Measurements from ENCODE around the gene BRPF3. TPM values are rescaled to one million over a fixed set of nuclear protein-coding genes. Genes with fewer than 3 reads are reported as not detected.

The BRPF3 gene
- total RNA-seq, 1 donor from 2014 or later: 28.2 TPM

DNA sequence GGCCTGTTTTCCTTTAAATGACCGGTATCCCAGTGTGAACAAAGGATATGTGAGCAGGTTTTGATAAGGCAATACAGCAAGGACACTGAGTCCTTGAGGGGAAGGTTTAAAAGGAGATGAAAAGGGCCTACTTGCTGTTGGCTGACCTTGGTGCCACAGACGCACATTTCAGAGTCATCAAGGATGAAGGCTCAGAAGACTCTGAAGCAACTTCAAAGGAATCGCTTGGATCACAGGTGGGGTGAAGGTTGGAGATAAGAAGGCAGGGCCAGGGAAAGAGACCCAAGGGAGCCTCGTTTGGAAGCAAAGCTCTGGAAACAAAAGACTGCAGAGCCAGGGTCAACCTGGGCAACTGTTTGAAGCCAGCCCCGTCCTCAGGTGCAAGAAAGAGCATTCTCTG lies 43.2 kb downstream of the BRPF3 start:
- Mint-ChIP-seq H3K4me1 (ENCODE audit: low read depth) (peaks cover 3% of the 10 kb centered on the region), H3K4me3 (ENCODE audit: unreplicated experiment) (no peak overlapping the region), H3K27me3 (ENCODE audit: low read depth) (no peaks in the 10 kb centered on the region), H3K27ac (ENCODE audit: unreplicated experiment) (no peak overlapping the region), H3K36me3 (ENCODE audit: low read depth) (no peaks in the 10 kb centered on the region), H3K9me3 (ENCODE audit: low read depth) (peaks cover 4% of the 10 kb centered on the region)
- no peak for DNase-seq (ENCODE audit: low spot score)
- TF ChIP-seq, protein P1, sequence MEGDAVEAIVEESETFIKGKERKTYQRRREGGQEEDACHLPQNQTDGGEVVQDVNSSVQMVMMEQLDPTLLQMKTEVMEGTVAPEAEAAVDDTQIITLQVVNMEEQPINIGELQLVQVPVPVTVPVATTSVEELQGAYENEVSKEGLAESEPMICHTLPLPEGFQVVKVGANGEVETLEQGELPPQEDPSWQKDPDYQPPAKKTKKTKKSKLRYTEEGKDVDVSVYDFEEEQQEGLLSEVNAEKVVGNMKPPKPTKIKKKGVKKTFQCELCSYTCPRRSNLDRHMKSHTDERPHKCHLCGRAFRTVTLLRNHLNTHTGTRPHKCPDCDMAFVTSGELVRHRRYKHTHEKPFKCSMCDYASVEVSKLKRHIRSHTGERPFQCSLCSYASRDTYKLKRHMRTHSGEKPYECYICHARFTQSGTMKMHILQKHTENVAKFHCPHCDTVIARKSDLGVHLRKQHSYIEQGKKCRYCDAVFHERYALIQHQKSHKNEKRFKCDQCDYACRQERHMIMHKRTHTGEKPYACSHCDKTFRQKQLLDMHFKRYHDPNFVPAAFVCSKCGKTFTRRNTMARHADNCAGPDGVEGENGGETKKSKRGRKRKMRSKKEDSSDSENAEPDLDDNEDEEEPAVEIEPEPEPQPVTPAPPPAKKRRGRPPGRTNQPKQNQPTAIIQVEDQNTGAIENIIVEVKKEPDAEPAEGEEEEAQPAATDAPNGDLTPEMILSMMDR (IDR thresholded peaks at IDR 0.05): no peak

DNA sequence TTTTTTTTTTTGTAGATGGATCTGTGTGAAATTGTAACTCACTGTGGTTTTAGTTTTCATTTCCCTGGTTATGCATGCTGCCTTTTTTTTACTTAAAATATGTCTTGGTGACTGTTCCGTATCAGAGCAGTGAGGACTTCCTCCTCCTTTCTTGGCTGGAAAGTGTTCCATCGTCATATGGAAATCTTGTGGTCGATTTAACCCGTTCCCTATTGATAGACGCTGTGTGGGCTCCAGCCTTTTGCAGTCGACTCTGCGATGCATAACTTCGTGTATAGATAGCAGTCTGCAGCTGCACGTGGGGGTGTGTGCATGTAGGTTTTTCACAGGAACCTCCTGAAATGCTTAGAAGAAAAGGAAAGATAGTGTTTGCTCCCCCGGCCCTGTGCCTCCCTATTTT lies 45.2 kb downstream of the BRPF3 start:
- Mint-ChIP-seq H3K4me3 (ENCODE audit: unreplicated experiment) (no peak overlapping the region), H3K9me3 (ENCODE audit: low read depth) (peaks cover 4% of the 10 kb centered on the region), H3K36me3 (ENCODE audit: low read depth) (no peaks in the 10 kb centered on the region), H3K4me1 (ENCODE audit: low read depth) (peaks cover 3% of the 10 kb centered on the region), H3K27me3 (ENCODE audit: low read depth) (no peaks in the 10 kb centered on the region), H3K27ac (ENCODE audit: unreplicated experiment) (no peak overlapping the region)
- DNase-seq (ENCODE audit: low spot score): no peak
- TF ChIP-seq, protein P1 (IDR thresholded peaks at IDR 0.05): no peak

DNA sequence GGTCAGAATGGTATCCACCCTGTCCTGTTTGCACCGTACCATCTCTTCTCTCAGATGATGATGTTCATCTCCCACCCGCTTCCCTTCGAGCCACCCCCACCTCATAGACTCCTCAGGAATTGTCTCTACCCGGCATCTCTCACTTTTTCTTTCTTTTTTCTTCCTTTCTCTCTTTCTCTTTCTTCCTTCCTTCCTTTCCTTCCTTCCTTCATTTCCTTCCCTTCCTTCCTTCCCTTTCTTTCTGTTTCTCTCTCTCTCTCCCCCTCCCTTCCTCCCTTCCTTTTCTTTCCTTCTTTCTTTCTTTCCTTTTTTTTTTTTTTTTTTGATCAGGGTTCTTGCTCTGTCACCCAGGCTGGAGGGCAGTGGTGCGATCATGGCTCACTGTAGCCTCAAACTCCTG lies 45.6 kb downstream of the BRPF3 start:
- Mint-ChIP-seq H3K4me1 (ENCODE audit: low read depth) (peaks cover 3% of the 10 kb centered on the region), H3K36me3 (ENCODE audit: low read depth) (no peaks in the 10 kb centered on the region), H3K27ac (ENCODE audit: unreplicated experiment) (no peak overlapping the region), H3K9me3 (ENCODE audit: low read depth) (peaks cover 4% of the 10 kb centered on the region), H3K4me3 (ENCODE audit: unreplicated experiment) (no peak overlapping the region), H3K27me3 (ENCODE audit: low read depth) (no peaks in the 10 kb centered on the region)
- no peak for DNase-seq (ENCODE audit: low spot score)
- TF ChIP-seq, protein P1 (IDR thresholded peaks at IDR 0.05): no peak

DNA sequence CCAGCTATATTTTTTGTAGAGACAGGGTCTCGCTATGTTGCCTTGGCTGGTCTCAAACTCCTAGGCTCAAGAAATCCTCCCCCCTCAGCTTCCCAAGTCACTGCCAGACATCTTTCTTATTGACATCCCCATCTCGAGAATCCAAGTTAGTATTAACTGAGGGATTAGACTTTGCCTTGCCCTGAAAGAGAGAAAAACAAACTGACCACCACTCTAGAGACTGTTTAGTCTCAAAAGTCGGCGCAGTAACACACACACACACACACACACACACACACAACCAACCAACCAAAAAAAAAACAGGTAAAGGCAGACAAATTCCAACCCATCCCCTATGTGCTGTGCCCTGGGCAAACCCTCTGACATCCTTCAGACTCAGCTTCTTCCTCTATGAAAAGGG lies 46.1 kb downstream of the BRPF3 start:
- TF ChIP-seq, protein P1 (IDR thresholded peaks at IDR 0.05): no peak
- H3K27me3 Mint-ChIP-seq (ENCODE audit: low read depth): no peaks in the 10 kb centered on the region
- no peak overlapping the region for H3K4me3 Mint-ChIP-seq (ENCODE audit: unreplicated experiment)
- peaks cover 3% of the 10 kb centered on the region for H3K4me1 Mint-ChIP-seq (ENCODE audit: low read depth)
- no peaks in the 10 kb centered on the region for H3K36me3 Mint-ChIP-seq (ENCODE audit: low read depth)
- H3K9me3 Mint-ChIP-seq (ENCODE audit: low read depth): peaks cover 4% of the 10 kb centered on the region
- DNase-seq (ENCODE audit: low spot score): no peak
- no peak overlapping the region for H3K27ac Mint-ChIP-seq (ENCODE audit: unreplicated experiment)

DNA sequence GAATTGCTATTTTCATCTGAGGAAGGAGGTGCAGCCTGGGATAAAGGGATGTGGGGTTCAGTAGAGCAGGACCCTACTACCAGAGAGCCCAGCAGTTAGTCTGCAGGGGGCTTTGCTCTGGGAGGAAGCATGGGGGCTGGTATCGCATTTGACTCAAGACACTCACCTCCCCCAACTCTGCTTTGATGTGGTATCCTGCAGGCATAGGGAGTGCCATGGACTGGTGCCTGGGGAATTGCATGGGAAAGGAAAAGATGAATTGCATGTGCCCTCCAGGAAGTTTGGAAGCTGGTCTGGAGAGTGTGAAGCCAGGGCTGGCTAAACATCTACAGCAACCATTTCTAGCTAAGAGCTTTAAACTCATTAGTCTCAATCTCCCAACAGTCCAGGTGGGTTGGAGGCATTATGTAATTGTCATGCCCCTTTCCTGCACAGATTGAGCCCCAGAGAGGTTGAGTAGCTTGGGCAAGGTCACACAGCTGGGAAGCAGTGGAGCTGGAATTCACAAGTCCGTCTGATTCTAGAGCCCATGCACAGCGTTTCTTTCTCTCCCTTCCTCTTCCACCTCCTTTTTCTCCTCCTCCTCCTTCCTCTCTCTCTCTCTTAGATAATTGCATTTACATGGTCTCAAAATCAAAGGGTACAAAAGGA lies 47.1 kb downstream of the BRPF3 start:
- no peaks in the 10 kb centered on the region for H3K36me3 Mint-ChIP-seq (ENCODE audit: low read depth)

More for the DNA sequence above, 47.1 kb downstream of the BRPF3 start:
- Mint-ChIP-seq H3K9me3 (ENCODE audit: low read depth) (no peaks in the 10 kb centered on the region), H3K4me1 (ENCODE audit: low read depth) (peaks cover 3% of the 10 kb centered on the region), H3K27ac (ENCODE audit: unreplicated experiment) (no peak overlapping the region), H3K4me3 (ENCODE audit: unreplicated experiment) (no peak overlapping the region), H3K27me3 (ENCODE audit: low read depth) (no peaks in the 10 kb centered on the region)
- TF ChIP-seq, protein P1 (IDR thresholded peaks at IDR 0.05): no peak
- no peak for DNase-seq (ENCODE audit: low spot score)
